ENCODE data around the gene HEG1. TPM values are rescaled to one million over a fixed set of nuclear protein-coding genes. Genes with fewer than 3 reads are reported as not detected.

HEG1 gene
- total and polyA plus RNA-seq, 2 of the 8 experiments (the other 6 are each of a cell fraction or from before 2014, with no cell fraction given), result 5.3 to 9.7 TPM

GRCh38 chr3:124927574-124928045 lies 128.2 kb downstream of the HEG1 start (continued):
- TF ChIP-seq TCF12 (IDR thresholded peaks at IDR 0.05; ENCODE audit: low read depth, low read length) (no peak), GTF2F1 (IDR thresholded peaks at IDR 0.05; ENCODE audit: borderline replicate concordance, low read depth, low read length) (no peak)

Data from H1 (cell line).